ENCODE data around the gene RANGRF.

GRCh38 chr17:8322061-8322460 is 33.6 kb downstream of the RANGRF start:
- TF ChIP-seq CTCF (IDR thresholded peaks at IDR 0.05 in 8 of 11, conservative IDR thresholded peaks at IDR 0.05 in 3 of 11), result no peak
- TF ChIP-seq POLR2A (IDR thresholded peaks at IDR 0.05), result no peak
- no peak for TF ChIP-seq POLR2AphosphoS5 (IDR thresholded peaks at IDR 0.05)

Data from spleen (tissue), 7 donors.